Head of caudate nucleus (tissue), 42 donors: Measurements from ENCODE around the gene IP6K1.
A peak's percentile ranks its signal among the peaks of the same experiment; 100 is the strongest.

Source experiments
- DNase-seq, 42 donors: peaks; one replicate each; pipeline versions ENCODE4 v3.0.0 to v3.0.0-alpha.2; 2020 to 2021; ENCODE audit warnings: mixed read lengths in 7 of 42
- intact Hi-C: fragments of 100-400 bp; cut with DNase I; formaldehyde crosslinking; loops from one replicate; pipeline ENCODE4 v1.15.0; 2022

The IP6K1 gene

GRCh38 chr3:49717959-49718857, 68.1 kb downstream of the IP6K1 start:
- intact Hi-C loops = no loop called here
- DNase-seq = peak in 1 of 42 donors; percentile 12

GRCh38 chr3:49717211-49717958, 69.0 kb downstream of the IP6K1 start:
- no peak for DNase-seq
- intact Hi-C loops = no loop called here

GRCh38 chr3:49716691-49717210, 69.6 kb downstream of the IP6K1 start:
- intact Hi-C loops = no loop called here
- DNase-seq = no peak

- intact Hi-C loops = no loop called here
- no peak for DNase-seq
Measured at GRCh38 chr3:49716169-49716568, 70.2 kb downstream of the IP6K1 start.

GRCh38 chr3:49715611-49716121, 70.7 kb downstream of the IP6K1 start:
- intact Hi-C loops = no loop called here
- DNase-seq = peak in 1 of 42 donors; percentile 13

GRCh38 chr3:49714728-49715550, 71.4 kb downstream of the IP6K1 start:
- DNase-seq = no peak
- intact Hi-C loops = no loop called here

- no peak for DNase-seq
- intact Hi-C loops = no loop called here
Measured at GRCh38 chr3:49713336-49714105, 72.8 kb downstream of the IP6K1 start.

- intact Hi-C loops = no loop called here
- DNase-seq = no peak
Measured at GRCh38 chr3:49712631-49713317, 73.6 kb downstream of the IP6K1 start.

- no peak for DNase-seq
- intact Hi-C loops = no loop called here
Measured at GRCh38 chr3:49712166-49712565, 74.2 kb downstream of the IP6K1 start.

GRCh38 chr3:49711489-49711888, 74.9 kb downstream of the IP6K1 start:
- DNase-seq = no peak
- intact Hi-C loops = no loop called here

- intact Hi-C loops = no loop called here
- DNase-seq = no peak
Measured at GRCh38 chr3:49709852-49710251, 76.5 kb downstream of the IP6K1 start.

- intact Hi-C loops = no loop called here
Measured at GRCh38 chr3:49707113-49707480, 79.2 kb downstream of the IP6K1 start.

GRCh38 chr3:49706456-49707112, 79.8 kb downstream of the IP6K1 start:
- no peak for DNase-seq
- intact Hi-C loops = no loop called here

More at GRCh38 chr3:49707113-49707480, 79.2 kb downstream of the IP6K1 start:
- DNase-seq = no peak

GRCh38 chr3:49705390-49705960, 80.9 kb downstream of the IP6K1 start:
- intact Hi-C loops = no loop called here
- no peak for DNase-seq

GRCh38 chr3:49704629-49705028, 81.7 kb downstream of the IP6K1 start:
- intact Hi-C loops = no loop called here

GRCh38 chr3:49703956-49704355, 82.4 kb downstream of the IP6K1 start:
- no peak for DNase-seq
- intact Hi-C loops = no loop called here

More at GRCh38 chr3:49704629-49705028, 81.7 kb downstream of the IP6K1 start:
- DNase-seq = no peak

- intact Hi-C loops = no loop called here
- peak in 41 of 42 donors; percentile 44 to 84 (median 65) for DNase-seq
Measured at GRCh38 chr3:49703443-49703927, 82.9 kb downstream of the IP6K1 start.
